Heart right ventricle (tissue), 16 donors: ENCODE measurements around the gene MTPN. TPM values are rescaled to one million over a fixed set of nuclear protein-coding genes. Genes with fewer than 3 reads are reported as not detected.

Experiments
- ATAC-seq, 8 donors: fragments of 200-7000 bp; cut with Tn5 transposase; one replicate each; pipeline ENCODE4 v1.9.1; 2020; ENCODE audit warnings: mild to moderate bottlenecking in 8 of 8, moderate library complexity in 8 of 8, moderate number of reproducible peaks in 1 of 8
- DNase-seq, 2 donors: peaks; one replicate each; pipeline ENCODE4 v3.0.0-alpha.2; 2020
- H3K27ac ChIP-seq, 10 donors: fragments of 200-600 bp; sonication (generic) in 2 of 10; one replicate each; pipeline versions ENCODE4 v1.5.0 to v1.8.0; 2020 to 2022; ENCODE audit warnings: mild to moderate bottlenecking in 3 of 10
- H3K27me3 ChIP-seq, 7 donors: fragments of 200-600 bp; one replicate each; pipeline ENCODE4 v1.8.0; 2021 to 2022; ENCODE audit warnings: mild to moderate bottlenecking in 2 of 7
- H3K36me3 ChIP-seq, 9 donors: fragments of 200-600 bp; sonication (generic) in 1 of 9; one replicate each; pipeline versions ENCODE4 v1.5.0 to v1.8.0; 2020 to 2022; ENCODE audit warnings: mild to moderate bottlenecking in 2 of 9
- H3K4me1 ChIP-seq, 9 donors: fragments of 200-600 bp; sonication (generic) in 1 of 9; one replicate each; pipeline versions ENCODE4 v1.5.0 to v1.8.0; 2020 to 2022; ENCODE audit warnings: mild to moderate bottlenecking in 4 of 9
- H3K4me3 ChIP-seq, 10 donors: fragments of 200-600 bp; sonication (generic) in 2 of 10; one replicate each; pipeline versions ENCODE4 v1.5.0 to v1.8.0; 2020 to 2022; ENCODE audit warnings: mild to moderate bottlenecking in 7 of 10, moderate library complexity in 2 of 10
- H3K9me3 ChIP-seq, 11 donors: fragments of 200-600 bp in 10 of 11; sonication (generic) in 2 of 11; one replicate each; pipeline versions ENCODE4 v1.5.0 to v1.8.0; 2013 to 2022; ENCODE audit warnings: mild to moderate bottlenecking in 2 of 11, control low read depth in 1 of 11, moderate library complexity in 1 of 11
- WGBS, 2 donors: extraction: QIAGEN DNeasy Blood & Tissue Kit; methylation state at CpG; one replicate each; pipeline ENCODE4 v1.1.7; 2013; ENCODE audit warnings: inconsistent platforms in 1 of 2; 5-methylcytosine and 5-hydroxymethylcytosine counted together
- intact Hi-C, 10 donors: fragments of 100-400 bp; cut with DNase I; formaldehyde crosslinking; loops; one replicate each; pipeline versions ENCODE4 v1.11.1 to v1.14.2; 2022
- polyA plus RNA-seq, 2 donors: library from polyadenylated mRNA; stranded (reverse); fragments of 200-250 nt; gene quantifications; one replicate each; pipeline ENCODE4 v1.2.3, GENCODE V29; 2013
- total RNA-seq, 10 donors: library from RNA; stranded (reverse); fragmentation: NEBNext Ultra II Directional in 3 of 10; extraction: Animal tissue kit (Norgen Biotek cat#: 25700) in 3 of 10; gene quantifications; one replicate each; pipeline versions ENCODE4 v1.2.1 to v1.2.4, GENCODE V29; 2021 to 2023
- TF ChIP-seq, protein P1 (sequence below), 9 donors: fragments of 200-600 bp; sonication (generic) in 2 of 9; IDR thresholded peaks; one replicate each; pipeline versions ENCODE4 v1.5.0 to v1.8.0; 2021 to 2022; ENCODE audit warnings: antibody characterized with exemption in 9 of 9, mild to moderate bottlenecking in 5 of 9, moderate library complexity in 1 of 9
- donor health status: Arrhythmogenic right ventricular cardiomyopathy.
- donor health status: ischemic (EF 13 %, LVEDD 7.1; RV severe dilation, severe dysfunction).
- donor health status: healthy with polysubstance abuse.
- donor health status: DM: no; HTN: yes; CAD: no.
- donor health status: DM: no; HTN: no; CAD: no.
- donor health status: ischemic (EF 25% LVEDD 6.9; RV normal size, moderate dysfunction).
- donor health status: ischemic (EF 25% LVEDD 5.7; RV mildly dilated, moderate dysfunction).
- donor health status: healthy.
- donor health status: DM: yes; HTN: yes; CAD: no.
- donor health status: Ischemic cardiomyopathy.
- donor health status: ischemic (EF 35%, LVEDD 5.7; RV mildly dilated, moderate dysfunction).
- donor health status: nonischemic (EF 11% LVEDD 7.7; RV severe dilation, severe dysfunction).
- donor health status: DM: yes; HTN: yes; CAD: no.
- donor health status: PGD.
- donor health status: ischemic (EF 29% LVEDD 5.4; RV normal size, mild dysfunction).
- donor health status: nonischemic (EF 23%, LVEDD 6.1; RV moderate dilation, normal function).

The MTPN gene
- total and polyA plus RNA-seq, 12 donors, result 15.7 to 107 (median 80.7) TPM

DNA sequence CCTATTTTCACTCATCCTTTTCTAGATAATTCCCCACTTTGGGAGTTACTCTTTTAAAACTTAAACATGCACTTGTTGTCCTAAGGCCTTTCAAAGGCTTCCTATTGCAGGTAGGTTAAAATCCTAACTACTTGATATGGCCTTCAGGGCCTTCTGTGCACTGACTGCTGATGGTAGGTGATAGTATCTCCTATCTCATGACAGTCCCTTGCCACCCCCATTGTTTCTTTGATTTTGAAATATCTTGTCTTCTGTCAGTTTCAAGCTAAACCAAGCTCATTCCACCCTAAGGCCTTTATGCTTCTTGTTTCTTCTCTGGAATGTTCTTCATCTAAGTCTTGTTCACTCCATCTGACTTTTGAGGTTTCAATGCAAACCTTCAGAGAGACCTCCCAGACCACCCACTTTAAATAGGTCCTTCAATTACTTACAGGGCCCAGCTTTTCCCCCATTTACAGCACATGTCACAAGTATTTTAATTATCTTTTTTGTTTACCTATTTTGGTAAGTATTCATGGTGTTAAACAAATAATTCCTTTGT, 2.4 kb upstream of the MTPN start:
- Histone ChIP-seq H3K4me3 (no peak overlapping the region), H3K27me3 (no peaks in the 10 kb centered on the region), H3K36me3 (peaks cover 0 to 3% (median 0%) of the 10 kb centered on the region in 9 donors), H3K4me1 (peaks cover 0 to 71% (median 43%) of the 10 kb centered on the region in 9 donors), H3K9me3 (no peaks in the 10 kb centered on the region), H3K27ac (peak overlapping the region in 8 of 10 donors; percentile 24 to 89 (median 72))
- DNase-seq, result no peak
- intact Hi-C loops, result loop anchor here in 1 of 10 donors (10.0 kb wide), 1 partner anchor 315 kb away; the partner anchor contains the start of gene STMP1
- TF ChIP-seq, protein P1, sequence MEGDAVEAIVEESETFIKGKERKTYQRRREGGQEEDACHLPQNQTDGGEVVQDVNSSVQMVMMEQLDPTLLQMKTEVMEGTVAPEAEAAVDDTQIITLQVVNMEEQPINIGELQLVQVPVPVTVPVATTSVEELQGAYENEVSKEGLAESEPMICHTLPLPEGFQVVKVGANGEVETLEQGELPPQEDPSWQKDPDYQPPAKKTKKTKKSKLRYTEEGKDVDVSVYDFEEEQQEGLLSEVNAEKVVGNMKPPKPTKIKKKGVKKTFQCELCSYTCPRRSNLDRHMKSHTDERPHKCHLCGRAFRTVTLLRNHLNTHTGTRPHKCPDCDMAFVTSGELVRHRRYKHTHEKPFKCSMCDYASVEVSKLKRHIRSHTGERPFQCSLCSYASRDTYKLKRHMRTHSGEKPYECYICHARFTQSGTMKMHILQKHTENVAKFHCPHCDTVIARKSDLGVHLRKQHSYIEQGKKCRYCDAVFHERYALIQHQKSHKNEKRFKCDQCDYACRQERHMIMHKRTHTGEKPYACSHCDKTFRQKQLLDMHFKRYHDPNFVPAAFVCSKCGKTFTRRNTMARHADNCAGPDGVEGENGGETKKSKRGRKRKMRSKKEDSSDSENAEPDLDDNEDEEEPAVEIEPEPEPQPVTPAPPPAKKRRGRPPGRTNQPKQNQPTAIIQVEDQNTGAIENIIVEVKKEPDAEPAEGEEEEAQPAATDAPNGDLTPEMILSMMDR (IDR thresholded peaks at IDR 0.05), result no peak
- no peak for ATAC-seq

DNA sequence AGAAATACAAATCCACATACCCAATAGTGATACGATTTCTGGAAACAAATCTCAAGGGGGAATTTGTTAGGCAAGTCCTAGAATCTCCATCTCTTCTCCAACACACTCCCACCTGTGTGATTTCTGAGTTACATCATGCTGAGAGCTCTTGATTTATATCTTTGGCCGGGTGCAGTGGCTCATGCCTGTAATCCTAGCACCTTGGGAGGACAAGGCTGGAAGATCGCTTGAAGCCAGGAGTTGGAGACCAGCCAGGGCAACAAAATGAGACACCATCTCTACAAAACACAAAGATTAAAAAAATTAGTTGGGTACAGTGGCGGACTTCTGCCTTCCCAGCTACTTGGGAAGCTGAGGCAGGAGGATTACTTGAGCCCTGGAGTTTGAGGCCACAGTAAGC, 1.5 kb upstream of the MTPN start:
- no peak for ATAC-seq
- intact Hi-C loops, result loop anchor here in 1 of 10 donors (10.0 kb wide), 1 partner anchor 314 kb away; the partner anchor contains the start of gene STMP1
- Histone ChIP-seq H3K27ac (peak overlapping the region in 2 of 10 donors; percentile 73 to 89), H3K36me3 (peaks cover 0 to 7% (median 0%) of the 10 kb centered on the region in 9 donors), H3K4me3 (no peak overlapping the region), H3K9me3 (no peaks in the 10 kb centered on the region), H3K4me1 (peaks cover 0 to 80% (median 52%) of the 10 kb centered on the region in 9 donors), H3K27me3 (no peaks in the 10 kb centered on the region)
- 90 to 96% methylated on average over 4 of the region's 4 CpGs for WGBS, 2 donors
- no peak for DNase-seq
- TF ChIP-seq, protein P1 (IDR thresholded peaks at IDR 0.05), result no peak

DNA sequence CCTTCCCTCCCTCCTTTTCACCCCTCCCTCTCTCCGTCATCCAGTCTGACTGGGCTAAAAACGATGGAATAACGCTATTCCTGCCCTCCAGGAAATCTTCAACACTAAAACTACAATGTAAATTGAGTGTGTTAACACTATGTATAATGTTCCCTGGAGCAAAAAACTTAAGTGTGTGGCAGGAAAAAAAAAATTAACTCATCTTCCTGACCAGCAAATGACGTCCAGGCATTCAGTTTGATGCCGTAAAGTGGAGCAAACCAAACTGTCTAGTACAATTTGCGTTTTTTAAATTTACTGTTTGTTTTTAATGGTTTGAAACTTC, 545 bp upstream of the MTPN start:
- intact Hi-C loops, result loop anchor here in 1 of 10 donors (10.0 kb wide), 1 partner anchor 313 kb away; the partner anchor contains the start of gene STMP1
- no peaks in the 10 kb centered on the region for H3K9me3 ChIP-seq
- H3K4me3 ChIP-seq, result peak overlapping the region; percentile 74 to 99 (median 94)
- peak overlapping the region in 9 of 10 donors; percentile 80 to 95 (median 90) for H3K27ac ChIP-seq
- H3K4me1 ChIP-seq, result peaks cover 3 to 88% (median 61%) of the 10 kb centered on the region in 9 donors
- no peaks in the 10 kb centered on the region for H3K27me3 ChIP-seq
- peaks cover 0 to 14% (median 0%) of the 10 kb centered on the region in 9 donors for H3K36me3 ChIP-seq
- ATAC-seq (peak in 2 of 8 donors; percentile 1 to 12), DNase-seq (no peak)
- WGBS, 2 donors, result 65 to 69% methylated on average over 6 of the region's 6 CpGs
- TF ChIP-seq, protein P1 (IDR thresholded peaks at IDR 0.05), result no peak

DNA sequence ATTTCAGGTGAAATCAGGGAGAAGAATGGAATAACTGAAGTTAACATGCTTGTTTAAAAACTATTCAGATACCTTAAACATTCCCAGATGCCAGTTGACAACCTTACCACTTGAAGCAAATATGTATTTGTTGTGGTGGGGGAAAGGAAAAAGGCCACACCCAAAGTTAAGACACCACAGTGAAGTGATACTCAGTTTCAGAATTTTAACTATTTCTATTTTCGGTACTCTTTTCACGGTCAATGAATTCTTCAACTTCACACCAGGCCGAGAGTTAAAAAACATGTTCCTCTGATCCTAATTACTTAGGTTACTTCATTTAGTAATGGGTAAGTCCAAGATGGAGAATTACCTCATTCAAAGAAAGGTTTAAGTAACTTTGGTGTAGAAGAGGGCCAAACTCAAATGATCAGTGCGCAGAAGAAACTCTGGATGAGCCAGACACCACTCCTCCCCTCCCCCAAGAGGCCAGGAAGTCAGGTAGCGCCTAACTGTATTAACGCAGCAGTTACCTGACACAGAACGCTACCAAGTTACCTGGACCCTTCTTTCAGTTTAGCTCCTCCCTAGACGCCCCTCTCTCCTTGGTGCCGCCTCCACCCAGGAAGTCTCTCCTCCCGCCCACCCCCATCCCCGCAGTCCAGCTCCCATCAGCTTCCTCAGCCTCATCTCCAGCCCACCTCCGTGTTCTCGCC, 700 bp downstream of the MTPN start:
- WGBS, 2 donors, result 1 to 3% methylated on average over 13 of the region's 13 CpGs
- H3K36me3 ChIP-seq, result peaks cover 0 to 24% (median 0%) of the 10 kb centered on the region in 9 donors
- H3K9me3 ChIP-seq, result no peaks in the 10 kb centered on the region
- ATAC-seq (peak in 7 of 8 donors; percentile 1 to 29 (median 13)), DNase-seq (no peak)
- peak overlapping the region; percentile 74 to 99 (median 94) for H3K4me3 ChIP-seq
- intact Hi-C loops, result loop anchor here in 1 of 10 donors (10.0 kb wide), 1 partner anchor 312 kb away; the partner anchor contains the start of gene STMP1
- peak overlapping the region in 9 of 10 donors; percentile 80 to 95 (median 90) for H3K27ac ChIP-seq
- TF ChIP-seq, protein P1 (IDR thresholded peaks at IDR 0.05), result no peak
- H3K27me3 ChIP-seq, result no peaks in the 10 kb centered on the region
- H3K4me1 ChIP-seq, result peaks cover 3 to 88% (median 64%) of the 10 kb centered on the region in 9 donors
